Neuronal stem cell (in vitro differentiated cells): Measurements from ENCODE around the gene ATXN3.

Experiments used
- DNase-seq: peaks from one replicate; pipeline ENCODE4 v3.0.0-alpha.2; 2013; ENCODE audit warnings: low spot score
- H2AFZ ChIP-seq: one replicate; pipeline ENCODE4 v1.6.1; 2013; ENCODE audit warnings: mild to moderate bottlenecking, low read length, inconsistent platforms
- H2AK5ac ChIP-seq: 2 replicates; pipeline ENCODE4 v1.6.1; 2013; ENCODE audit warnings: low read depth, mild to moderate bottlenecking, inconsistent platforms, low read length, moderate library complexity, mixed read lengths
- H2BK120ac ChIP-seq: 2 replicates; pipeline ENCODE4 v1.6.1; 2013; ENCODE audit warnings: low read depth, mild to moderate bottlenecking, inconsistent platforms, low read length, moderate library complexity, mixed read lengths
- H2BK12ac ChIP-seq: one replicate; pipeline ENCODE4 v1.6.1; 2013; ENCODE audit warnings: low read length, inconsistent platforms
- H2BK15ac ChIP-seq: 2 replicates; pipeline ENCODE4 v1.6.1; 2013; ENCODE audit warnings: mild to moderate bottlenecking, low read length, inconsistent platforms, mixed read lengths
- H2BK5ac ChIP-seq: one replicate; pipeline ENCODE4 v1.6.1; 2013; ENCODE audit warnings: inconsistent platforms, mild to moderate bottlenecking, low read length, moderate library complexity
- H3K14ac ChIP-seq: one replicate; pipeline ENCODE4 v1.6.1; 2013; ENCODE audit warnings: low read length, inconsistent platforms
- H3K18ac ChIP-seq: 2 replicates; pipeline ENCODE4 v1.6.1; 2013; ENCODE audit warnings: low read length, inconsistent platforms
- H3K23ac ChIP-seq: 2 replicates; pipeline ENCODE4 v1.6.1; 2013; ENCODE audit warnings: low read depth, mild to moderate bottlenecking, mixed read lengths, low read length, inconsistent platforms; ENCODE audit not compliant: poor library complexity
- H3K27ac ChIP-seq: replicated peaks from 3 replicates; pipeline ENCODE4 v1.5.1; 2013; ENCODE audit warnings: low read length, inconsistent platforms
- H3K27me3 ChIP-seq, 3 experiments: 2 replicates each; pipeline ENCODE4 v1.6.1; 2013; ENCODE audit warnings: low read length in 3 of 3, mild to moderate bottlenecking in 2 of 3, inconsistent platforms in 1 of 3, low read depth in 1 of 3, mixed read lengths in 1 of 3, moderate library complexity in 1 of 3; ENCODE audit not compliant: control insufficient read depth in 3 of 3, insufficient read depth in 3 of 3
- H3K36me3 ChIP-seq, 2 donors: replicated peaks in 1 of 2; 2 replicates each; pipeline ENCODE4 v1.6.1; 2013; ENCODE audit warnings: low read length in 2 of 2; ENCODE audit not compliant: control insufficient read depth in 2 of 2, insufficient read depth in 2 of 2
- H3K4ac ChIP-seq: 2 replicates; pipeline ENCODE4 v1.6.1; 2013; ENCODE audit warnings: inconsistent platforms, mild to moderate bottlenecking, low read length, moderate library complexity
- H3K4me1 ChIP-seq, 2 donors: 1 replicate in 1 of 2; 2 replicates in 1 of 2; pipeline ENCODE4 v1.6.1; 2013; ENCODE audit warnings: low read length in 2 of 2, low read depth in 1 of 2; ENCODE audit not compliant: control insufficient read depth in 2 of 2, insufficient read depth in 1 of 2
- H3K4me2 ChIP-seq: one replicate; pipeline ENCODE4 v1.6.1; 2013; ENCODE audit warnings: mild to moderate bottlenecking, low read length, inconsistent platforms; ENCODE audit not compliant: insufficient read depth, poor library complexity, severe bottlenecking
- H3K4me3 ChIP-seq, 2 donors: 2 replicates each; pipeline ENCODE4 v1.5.1; 2013; ENCODE audit warnings: low read length in 2 of 2, mild to moderate bottlenecking in 2 of 2, inconsistent platforms in 1 of 2, moderate library complexity in 1 of 2
- H3K79me1 ChIP-seq: one replicate; pipeline ENCODE4 v1.6.1; 2013; ENCODE audit warnings: low read depth, mild to moderate bottlenecking, inconsistent platforms, low read length, moderate library complexity
- H3K9ac ChIP-seq: one replicate; pipeline ENCODE4 v1.6.1; 2013; ENCODE audit warnings: mild to moderate bottlenecking, low read depth, low read length, inconsistent platforms; ENCODE audit not compliant: poor library complexity
- H3K9me3 ChIP-seq, 2 donors: replicated peaks in 1 of 2; 2 replicates each; pipeline versions ENCODE3 to v1.6.1; 2013; ENCODE audit warnings: low read length in 2 of 2, mild to moderate bottlenecking in 2 of 2, inconsistent platforms in 1 of 2, low read depth in 1 of 2, mixed read lengths in 1 of 2, moderate library complexity in 1 of 2; ENCODE audit not compliant: control insufficient read depth in 2 of 2, insufficient read depth in 1 of 2
- H4K8ac ChIP-seq: one replicate; pipeline ENCODE4 v1.6.1; 2013; ENCODE audit warnings: low read depth, mild to moderate bottlenecking, inconsistent platforms, low read length, moderate library complexity
- H4K91ac ChIP-seq: one replicate; pipeline ENCODE4 v1.6.1; 2013; ENCODE audit warnings: low read length, low read depth, mild to moderate bottlenecking, inconsistent platforms; ENCODE audit not compliant: poor library complexity
- WGBS, 2 donors: extraction: QIAGEN DNeasy Blood & Tissue Kit; methylation state at CpG; one replicate each; pipeline ENCODE4 v1.1.7; 2013; ENCODE audit warnings: missing lambda C conversion rate in 2 of 2, mixed read lengths in 1 of 2; ENCODE audit not compliant: insufficient read length in 2 of 2, insufficient replicate concordance in 1 of 2; ENCODE audit errors: extremely low coverage in 2 of 2; 5-methylcytosine and 5-hydroxymethylcytosine counted together

The ATXN3 gene

DNA sequence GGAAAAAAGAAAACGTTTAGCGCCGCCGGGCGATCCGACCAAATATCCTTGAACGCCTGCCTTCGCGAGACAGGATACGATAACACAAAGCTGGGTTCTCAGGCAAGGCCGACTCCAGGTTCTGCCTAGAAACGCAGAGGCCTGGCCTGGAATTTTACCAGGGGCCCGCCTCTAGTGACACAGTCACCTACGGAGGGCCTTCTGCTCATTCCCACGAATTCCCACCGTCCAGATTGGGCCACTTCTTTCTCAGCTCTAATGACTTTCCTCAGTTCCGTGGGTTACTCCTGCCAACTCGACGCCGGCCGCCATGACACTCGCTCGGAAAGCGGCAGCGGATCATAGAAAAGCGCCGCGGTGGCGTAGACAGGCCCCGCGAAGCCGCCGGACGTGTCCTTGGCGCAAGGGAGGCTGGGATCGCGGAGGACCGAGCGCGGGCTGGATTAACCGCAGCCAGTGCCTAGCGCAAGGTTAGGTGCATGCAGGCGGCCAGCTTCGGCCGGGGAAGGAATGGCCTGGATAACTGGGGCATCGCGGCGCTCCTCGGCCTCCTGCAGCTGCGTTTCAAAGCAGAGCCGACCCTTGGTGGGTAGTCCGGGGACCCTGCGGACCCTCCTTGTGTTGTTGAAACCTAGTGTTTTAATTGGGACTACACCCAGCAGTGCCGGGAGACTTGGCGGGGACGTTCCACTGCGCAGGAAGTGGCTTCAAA is 66.5 kb downstream of the ATXN3 start, which contains the start of gene TRIP11:
TRIP11 (minus strand) TSS at position 341 of the 712 bp plus-strand sequence. CDS start 374 bp downstream, outside the sequence.
- Histone ChIP-seq H3K14ac (peak within 1 kb of the TSS; percentile 89), H4K91ac (no peak within 1 kb of the TSS), H3K36me3 (peaks cover 3 to 6% of the 10 kb centered on the region in 2 donors), H3K9ac (peak within 1 kb of the TSS; percentile 88), H3K18ac (peak within 1 kb of the TSS; percentile 93), H2AFZ (peak within 1 kb of the TSS; percentile 95), H2BK12ac (no peak within 1 kb of the TSS), H3K4me3 (peak within 1 kb of the TSS; percentile 79 to 94), H3K4me2 (peak within 1 kb of the TSS; percentile 71), H3K4me1 (peaks cover 4 to 9% of the 10 kb centered on the region in 2 donors), H2BK120ac (no peak within 1 kb of the TSS), H3K27me3 (no peaks in the 10 kb centered on the region), H3K9me3 (peaks cover 0 to 2% of the 10 kb centered on the region in 2 donors), H4K8ac (no peak within 1 kb of the TSS), H2BK15ac (no peak within 1 kb of the TSS), H3K79me1 (no peaks in the 10 kb centered on the region), H3K23ac (peak within 1 kb of the TSS; percentile 95), H3K27ac (peak within 1 kb of the TSS; percentile 92), H2AK5ac (peak within 1 kb of the TSS; percentile 74), H3K4ac (no peak within 1 kb of the TSS), H2BK5ac (peak within 1 kb of the TSS; percentile 93)
- no CpG with 5 or more reads among the region's 57 CpGs for WGBS, 2 donors
- DNase-seq: peak; percentile 86

DNA sequence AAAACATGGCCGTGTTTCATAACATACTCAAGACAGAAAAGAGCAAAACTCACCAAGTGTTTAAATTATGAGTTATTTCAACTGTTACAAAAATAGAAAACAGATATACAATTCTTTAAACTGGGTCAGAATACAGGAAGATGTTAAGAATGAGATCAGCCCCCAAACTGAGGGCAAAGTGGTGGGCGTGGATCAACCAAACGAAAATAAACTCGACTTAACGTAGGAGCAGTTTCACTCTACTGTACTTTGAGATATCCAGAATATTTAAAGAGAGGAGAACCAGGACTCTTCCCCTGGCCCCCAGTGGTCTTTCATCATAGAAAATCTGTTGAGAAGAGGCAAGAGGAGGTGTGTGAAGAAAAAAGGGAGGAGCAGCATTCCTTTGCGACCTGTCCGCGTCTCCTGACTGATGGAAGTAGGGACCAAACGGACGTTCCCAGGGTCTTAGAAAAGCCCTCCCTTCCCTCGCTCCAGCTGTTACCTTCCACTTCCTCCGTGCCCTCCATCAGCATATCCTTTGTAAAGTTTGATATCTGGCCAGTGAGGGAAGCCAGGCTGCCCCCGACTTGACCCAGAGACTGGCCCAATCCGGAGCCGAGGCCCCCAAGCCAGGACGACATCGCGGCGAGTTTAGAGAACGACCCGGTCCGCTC is 67.2 kb downstream of the ATXN3 start:
- no peak overlapping the region for H3K14ac ChIP-seq
- H3K9ac ChIP-seq: peak overlapping the region; percentile 88
- peak overlapping the region; percentile 95 for H3K23ac ChIP-seq
- peak overlapping the region; percentile 71 for H3K4me2 ChIP-seq
- no peak overlapping the region for H2BK12ac ChIP-seq
- no peak overlapping the region for H2BK120ac ChIP-seq
- H2BK15ac ChIP-seq: no peak overlapping the region
- peak; percentile 46 for DNase-seq
- H3K4ac ChIP-seq: no peak overlapping the region
- peak overlapping the region; percentile 92 for H3K27ac ChIP-seq
- H2AK5ac ChIP-seq: peak overlapping the region; percentile 74
- H3K36me3 ChIP-seq: peaks cover 3 to 9% of the 10 kb centered on the region in 2 donors
- H3K9me3 ChIP-seq: peaks cover 0 to 6% of the 10 kb centered on the region in 2 donors
- H3K4me3 ChIP-seq: peak overlapping the region; percentile 79 to 94
- H3K27me3 ChIP-seq: no peaks in the 10 kb centered on the region
- peaks cover 4 to 9% of the 10 kb centered on the region in 2 donors for H3K4me1 ChIP-seq
- WGBS, 2 donors: no CpG with 5 or more reads among the region's 22 CpGs
- no peak overlapping the region for H4K8ac ChIP-seq
- peak overlapping the region; percentile 93 for H3K18ac ChIP-seq
- no peaks in the 10 kb centered on the region for H3K79me1 ChIP-seq
- peak overlapping the region; percentile 95 for H2AFZ ChIP-seq
- H4K91ac ChIP-seq: no peak overlapping the region
- peak overlapping the region; percentile 93 for H2BK5ac ChIP-seq

DNA sequence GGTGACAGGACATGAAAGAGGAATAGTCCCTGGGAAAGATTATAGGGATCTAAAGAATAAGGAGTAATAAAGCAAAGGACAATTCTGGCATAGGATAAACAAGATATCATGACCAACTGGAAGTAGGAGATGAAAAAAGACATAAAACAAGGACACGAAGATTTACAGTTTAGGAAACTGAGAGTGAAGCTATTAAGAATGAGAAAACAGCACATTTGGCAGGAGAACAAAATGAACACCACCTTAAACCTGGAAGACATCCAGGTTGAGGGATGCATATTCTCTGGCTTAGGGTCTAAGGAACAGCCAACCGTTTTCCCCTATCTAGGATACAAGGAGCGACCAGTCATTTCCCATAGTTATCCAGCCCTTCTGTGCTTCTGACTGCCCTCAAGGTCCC is 68.4 kb downstream of the ATXN3 start:
- Histone ChIP-seq H3K18ac (no peak overlapping the region), H2BK12ac (no peak overlapping the region), H4K8ac (no peak overlapping the region), H3K27me3 (no peaks in the 10 kb centered on the region), H2BK120ac (no peak overlapping the region), H2AK5ac (no peak overlapping the region), H2AFZ (no peak overlapping the region), H3K4me2 (no peak overlapping the region), H3K9me3 (peaks cover 3 to 6% of the 10 kb centered on the region in 2 donors), H3K79me1 (no peaks in the 10 kb centered on the region), H3K14ac (no peak overlapping the region), H3K36me3 (peaks cover 3 to 14% of the 10 kb centered on the region in 2 donors), H2BK15ac (no peak overlapping the region), H3K27ac (no peak overlapping the region), H3K4ac (no peak overlapping the region), H3K4me1 (peaks cover 4 to 9% of the 10 kb centered on the region in 2 donors), H2BK5ac (no peak overlapping the region), H3K9ac (no peak overlapping the region), H4K91ac (no peak overlapping the region), H3K23ac (no peak overlapping the region), H3K4me3 (peak overlapping the region in 1 of 2 donors; percentile 79)
- DNase-seq: no peak
- no CpG with 5 or more reads among the region's 3 CpGs for WGBS, 2 donors

DNA sequence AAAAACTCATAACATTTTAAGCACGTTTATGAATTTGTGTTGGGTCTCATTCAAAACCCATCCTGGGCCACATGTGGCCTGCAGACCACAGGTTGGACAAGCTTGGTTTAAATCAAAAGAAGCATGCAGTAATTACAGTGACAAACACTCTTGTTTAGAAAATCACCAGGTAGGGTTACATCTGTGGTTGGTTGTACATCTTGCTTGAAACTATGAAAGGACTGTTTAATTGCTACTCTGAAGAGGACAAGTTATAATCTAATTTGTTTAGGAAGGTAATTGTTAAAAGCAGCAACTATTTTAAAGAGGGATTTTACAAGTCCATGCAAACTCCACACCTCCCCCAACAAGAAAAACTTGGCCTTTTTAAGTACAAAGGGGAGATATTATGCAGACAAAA is 70.5 kb downstream of the ATXN3 start:
- no peak overlapping the region for H2BK120ac ChIP-seq
- H3K4me2 ChIP-seq: no peak overlapping the region
- H3K4me3 ChIP-seq: no peak overlapping the region
- no peaks in the 10 kb centered on the region for H3K79me1 ChIP-seq
- peaks cover 6 to 7% of the 10 kb centered on the region in 2 donors for H3K9me3 ChIP-seq
- H2BK5ac ChIP-seq: no peak overlapping the region
- peaks cover 5 to 32% of the 10 kb centered on the region in 2 donors for H3K36me3 ChIP-seq
- no peak overlapping the region for H2AFZ ChIP-seq
- H2BK12ac ChIP-seq: no peak overlapping the region
- H3K27ac ChIP-seq: no peak overlapping the region
- H4K8ac ChIP-seq: no peak overlapping the region
- no CpG with 5 or more reads among the region's 1 CpG for WGBS, 2 donors
- no peaks in the 10 kb centered on the region for H3K27me3 ChIP-seq
- H3K4me1 ChIP-seq: peaks cover 4 to 9% of the 10 kb centered on the region in 2 donors
- no peak overlapping the region for H2AK5ac ChIP-seq
- H2BK15ac ChIP-seq: no peak overlapping the region
- no peak overlapping the region for H3K4ac ChIP-seq
- no peak overlapping the region for H4K91ac ChIP-seq
- H3K23ac ChIP-seq: no peak overlapping the region
- no peak overlapping the region for H3K14ac ChIP-seq
- H3K9ac ChIP-seq: no peak overlapping the region
- no peak for DNase-seq
- H3K18ac ChIP-seq: no peak overlapping the region
